ENCODE measurements around the gene AMOTL2.

AMOTL2 gene

DNA sequence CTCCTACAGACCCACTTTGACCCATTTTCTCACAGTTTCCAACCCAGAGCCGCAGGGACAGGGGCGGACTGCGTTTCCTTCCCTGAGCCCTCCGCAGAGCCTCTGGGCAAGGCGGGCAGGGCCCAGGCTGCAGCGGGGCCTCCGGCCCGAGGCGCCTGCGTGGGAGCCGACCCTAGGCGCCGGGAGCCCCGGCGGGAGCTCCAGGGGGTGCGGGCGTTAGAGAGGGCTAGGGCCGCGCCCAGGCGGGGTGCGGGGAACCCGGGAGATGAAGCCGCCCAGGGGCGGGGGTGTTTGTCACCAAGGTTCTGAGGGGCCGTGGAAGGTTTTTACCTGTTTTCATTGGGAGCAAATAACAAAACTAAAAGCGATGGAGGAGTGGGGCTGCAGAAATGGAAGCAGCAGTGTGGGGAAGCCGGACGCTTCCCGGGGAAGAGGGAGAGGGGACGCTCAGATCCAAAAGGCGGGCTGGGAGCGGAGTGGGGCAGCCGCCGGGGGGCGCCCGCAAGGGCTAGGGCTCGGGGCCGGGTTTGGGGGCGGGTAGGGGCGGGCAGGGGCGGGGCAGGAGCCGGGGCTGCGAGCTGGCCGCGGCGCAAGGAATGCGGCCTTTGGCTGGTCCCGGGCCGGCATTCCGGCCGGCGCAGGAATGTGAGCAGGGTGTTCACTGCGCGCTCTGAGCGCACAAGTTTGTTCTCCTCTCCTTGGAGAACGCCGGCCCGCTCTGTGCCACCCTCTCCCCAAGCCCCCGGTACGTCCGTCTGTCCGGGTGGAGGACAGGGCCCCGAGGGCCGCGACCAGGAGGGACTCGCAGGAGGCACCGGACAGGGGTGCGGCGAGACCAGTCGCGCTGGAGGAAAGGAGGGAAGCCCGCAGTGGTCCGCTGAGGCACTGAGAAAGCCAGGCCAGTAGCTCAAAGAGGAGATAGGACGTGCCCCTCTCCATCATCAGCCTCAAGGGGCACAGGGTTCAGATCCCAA is 61.1 kb downstream of the AMOTL2 start:
- DNase-seq: no peak

GRCh38 chr3:134312072-134312872 is 62.0 kb downstream of the AMOTL2 start:
- no peak for DNase-seq

DNA sequence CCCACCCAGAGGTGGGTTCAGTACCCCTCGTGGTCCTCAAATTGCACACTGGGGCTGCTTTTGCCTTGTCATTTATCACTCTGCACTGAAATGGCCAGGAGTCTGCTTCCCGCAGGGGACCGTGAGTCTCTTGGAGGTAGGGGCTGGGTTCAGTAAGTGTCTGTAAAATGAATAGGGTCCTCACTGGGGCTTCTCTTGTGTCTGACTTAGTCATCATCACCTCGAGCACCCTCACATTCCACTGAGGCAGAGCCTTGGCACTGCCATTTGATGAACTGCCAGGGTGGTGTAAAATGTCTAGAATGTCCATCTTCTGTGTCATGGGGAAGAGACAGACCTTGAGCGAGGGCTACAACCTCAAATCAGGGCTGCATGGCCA is 62.6 kb downstream of the AMOTL2 start:
- no peak for DNase-seq

DNA sequence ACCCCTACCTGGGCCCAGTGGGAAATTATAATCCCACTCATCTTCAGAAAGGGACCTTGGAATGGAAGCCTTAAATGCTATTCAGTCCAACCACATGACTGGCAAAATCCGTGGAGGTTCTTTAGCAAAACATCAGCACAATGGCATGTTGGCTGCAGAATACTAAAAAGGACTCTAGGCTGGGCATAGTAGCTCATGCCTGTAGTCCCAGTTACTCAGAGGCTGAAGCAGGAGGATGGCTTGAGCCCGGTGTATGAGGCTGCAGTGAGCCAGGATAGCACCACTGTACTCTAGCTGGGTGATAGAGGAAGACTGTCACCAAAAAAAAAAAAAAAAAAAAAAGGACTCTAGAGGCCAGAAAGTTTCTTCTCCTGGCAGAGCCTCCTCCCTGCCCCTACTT is 63.0 kb downstream of the AMOTL2 start:
- DNase-seq: no peak

DNA sequence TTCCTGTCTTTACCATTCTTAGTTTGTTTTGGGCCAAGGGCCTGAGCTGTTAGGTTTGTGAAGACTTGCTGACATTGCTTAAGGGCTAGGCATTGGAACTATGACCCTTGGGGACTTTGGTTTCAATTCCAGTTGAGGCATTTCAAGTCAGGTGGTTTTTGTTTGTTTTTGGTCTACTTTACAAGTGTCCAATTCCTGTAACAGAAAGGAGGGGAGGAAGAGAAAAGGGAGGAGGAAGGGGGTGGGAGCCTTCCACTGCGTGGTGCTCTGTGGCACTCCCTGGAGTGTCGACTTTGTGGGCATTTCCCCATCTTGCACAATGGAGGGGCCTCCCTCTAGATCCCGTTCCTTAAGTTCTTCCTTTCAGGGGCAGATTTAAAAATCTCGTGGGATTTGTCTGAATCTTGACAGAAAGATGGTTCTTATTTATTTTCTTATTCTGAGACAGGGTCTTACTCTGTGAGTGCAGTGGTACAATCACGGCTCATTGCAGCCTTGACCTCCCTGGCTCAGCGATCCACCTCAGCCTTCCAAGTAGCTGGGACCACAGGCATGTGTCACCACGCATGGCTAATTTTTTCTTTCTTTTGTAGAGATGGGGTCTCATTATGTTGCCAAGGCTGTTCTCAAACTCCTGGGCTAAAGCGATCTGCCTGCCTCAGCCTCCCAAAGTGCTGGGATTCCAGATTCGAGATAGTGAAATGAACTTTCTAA is 64.1 kb downstream of the AMOTL2 start:
- DNase-seq: no peak

DNA sequence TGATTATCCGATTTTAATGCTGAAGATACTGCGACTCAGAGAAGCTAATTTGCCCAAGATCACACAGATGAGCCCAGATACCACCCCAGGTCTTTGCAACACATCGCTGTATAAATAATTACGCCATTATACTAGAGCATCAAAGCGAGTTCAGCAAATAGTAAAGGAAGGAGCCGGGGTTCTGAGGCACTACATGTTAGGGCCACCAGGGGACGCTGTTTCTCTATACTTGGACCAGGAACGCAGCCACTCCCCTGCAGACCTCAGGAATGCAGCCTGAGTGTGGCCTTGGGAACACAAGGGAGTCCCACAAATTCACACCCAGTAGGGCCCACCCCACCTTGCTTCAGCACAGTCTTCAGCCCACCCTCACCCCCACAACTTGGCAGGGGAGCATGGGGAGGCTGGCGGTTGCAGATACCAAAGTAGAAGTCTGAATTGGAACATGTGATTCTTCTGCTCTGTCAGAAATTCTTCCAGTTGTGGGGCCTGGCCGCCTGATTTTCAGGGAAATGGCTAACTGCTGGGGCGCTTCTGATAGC is 65.8 kb downstream of the AMOTL2 start:
- DNase-seq: no peak

- DNase-seq: no peak
Observed at GRCh38 chr3:134307425-134307824, 66.8 kb downstream of the AMOTL2 start.

DNA sequence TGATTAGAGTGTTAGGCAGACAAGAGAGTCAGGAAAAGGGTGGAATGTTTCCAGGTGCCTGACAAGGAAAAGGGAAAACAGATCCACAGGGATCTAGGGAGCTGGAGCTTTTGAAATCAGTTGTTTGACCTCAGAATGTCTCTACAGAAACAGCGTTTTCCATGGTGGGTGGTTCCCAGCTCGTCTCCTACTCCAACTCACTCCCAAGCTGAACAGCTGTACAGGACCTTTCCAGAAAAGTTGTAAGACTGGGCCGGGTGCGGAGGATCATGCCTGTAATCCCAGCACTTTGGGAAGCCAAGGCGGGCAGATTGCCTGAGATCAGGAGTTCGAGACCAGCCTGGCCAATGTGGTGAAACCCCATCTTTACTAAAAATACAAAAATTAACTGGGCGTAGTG is 67.9 kb downstream of the AMOTL2 start:
- no peak for DNase-seq
